Mesenchymal stem cell (in vitro differentiated cells and primary cell): Measurements from ENCODE around the gene HOXC5.

Experiments used
- DNase-seq: peaks from one replicate; pipeline ENCODE4 v3.0.0-alpha.2; 2013
- H2AFZ ChIP-seq: one replicate; pipeline ENCODE4 v1.6.1; 2013; ENCODE audit warnings: low read depth, mild to moderate bottlenecking, control low read depth, inconsistent platforms, low read length, moderate library complexity
- H2AK5ac ChIP-seq: 2 replicates; pipeline ENCODE4 v1.6.1; 2013; ENCODE audit warnings: low read length, moderate library complexity, mild to moderate bottlenecking, inconsistent platforms; ENCODE audit not compliant: severe bottlenecking
- H2BK120ac ChIP-seq: one replicate; pipeline ENCODE4 v1.6.1; 2013; ENCODE audit warnings: low read depth, mild to moderate bottlenecking, inconsistent platforms, low read length, moderate library complexity
- H2BK12ac ChIP-seq, 2 experiments: one replicate each; pipeline ENCODE4 v1.6.1; 2013; ENCODE audit warnings: inconsistent platforms in 2 of 2, low read length in 2 of 2, mild to moderate bottlenecking in 2 of 2, moderate library complexity in 2 of 2, control low read depth in 1 of 2
- H2BK15ac ChIP-seq: one replicate; pipeline ENCODE4 v1.6.1; 2013; ENCODE audit warnings: mild to moderate bottlenecking, low read depth, inconsistent platforms; ENCODE audit not compliant: poor library complexity, severe bottlenecking
- H2BK5ac ChIP-seq: 2 replicates; pipeline ENCODE4 v1.6.1; 2013; ENCODE audit warnings: low read depth, mild to moderate bottlenecking, low read length, control low read depth, inconsistent platforms; ENCODE audit not compliant: poor library complexity, severe bottlenecking
- H3K14ac ChIP-seq, 2 experiments: one replicate each; pipeline ENCODE4 v1.6.1; 2013; ENCODE audit warnings: inconsistent platforms in 2 of 2, low read length in 2 of 2, control low read depth in 1 of 2, mild to moderate bottlenecking in 1 of 2, moderate library complexity in 1 of 2
- H3K18ac ChIP-seq, 2 experiments: one replicate each; pipeline ENCODE4 v1.6.1; 2013; ENCODE audit warnings: inconsistent platforms in 2 of 2, low read length in 2 of 2, control low read depth in 1 of 2, low read depth in 1 of 2, mild to moderate bottlenecking in 1 of 2
- H3K23ac ChIP-seq, 2 experiments: one replicate each; pipeline ENCODE4 v1.6.1; 2013; ENCODE audit warnings: inconsistent platforms in 2 of 2, low read length in 2 of 2, mild to moderate bottlenecking in 2 of 2, moderate library complexity in 2 of 2, control low read depth in 1 of 2
- H3K27ac ChIP-seq: 2 replicates; pipeline ENCODE4 v1.5.1; 2013; ENCODE audit warnings: mild to moderate bottlenecking, moderate library complexity, low read length, control low read depth, inconsistent platforms; ENCODE audit not compliant: poor library complexity, severe bottlenecking
- H3K27me3 ChIP-seq, 2 experiments: 2 replicates each; pipeline versions ENCODE4 v1.6.1 to v1.7.0; 2013; ENCODE audit warnings: low read length in 2 of 2, mild to moderate bottlenecking in 2 of 2, moderate library complexity in 2 of 2, control low read depth in 1 of 2, inconsistent platforms in 1 of 2; ENCODE audit not compliant: control insufficient read depth in 1 of 2, insufficient read depth in 1 of 2
- H3K36me3 ChIP-seq, 2 experiments: 2 replicates each; pipeline versions ENCODE4 v1.6.1 to v1.7.0; 2013; ENCODE audit warnings: low read length in 2 of 2, control low read depth in 1 of 2, inconsistent platforms in 1 of 2, low read depth in 1 of 2, mild to moderate bottlenecking in 1 of 2; ENCODE audit not compliant: insufficient read depth in 2 of 2, control insufficient read depth in 1 of 2
- H3K4ac ChIP-seq, 2 experiments: one replicate each; pipeline ENCODE4 v1.6.1; 2013; ENCODE audit warnings: inconsistent platforms in 2 of 2, low read length in 2 of 2, mild to moderate bottlenecking in 2 of 2, moderate library complexity in 2 of 2, control low read depth in 1 of 2, low read depth in 1 of 2
- H3K4me1 ChIP-seq: 2 replicates; pipeline ENCODE4 v1.6.1; 2013; ENCODE audit warnings: low read depth, low read length, control low read depth; ENCODE audit not compliant: control insufficient read depth, insufficient read depth
- H3K4me2 ChIP-seq: 2 replicates; pipeline ENCODE4 v1.6.1; 2013; ENCODE audit warnings: low read length, mild to moderate bottlenecking, inconsistent platforms; ENCODE audit not compliant: poor library complexity, severe bottlenecking
- H3K4me3 ChIP-seq, 2 experiments: 2 replicates each; pipeline versions ENCODE4 v1.5.1 to v1.7.0; 2013; ENCODE audit warnings: low read length in 2 of 2, mild to moderate bottlenecking in 2 of 2, control low read depth in 1 of 2, low read depth in 1 of 2; ENCODE audit not compliant: insufficient read depth in 1 of 2
- H3K79me1 ChIP-seq: replicated peaks from 2 replicates; pipeline ENCODE4 v1.6.1; 2013; ENCODE audit warnings: mild to moderate bottlenecking, control low read depth, low read length, inconsistent platforms; ENCODE audit not compliant: poor library complexity, severe bottlenecking
- H3K9ac ChIP-seq: 2 replicates; pipeline ENCODE4 v1.7.0; 2013; ENCODE audit warnings: mild to moderate bottlenecking, low read length, moderate library complexity
- H3K9me3 ChIP-seq: 2 replicates; pipeline ENCODE4 v1.7.0; 2013; ENCODE audit warnings: mild to moderate bottlenecking, low read length; ENCODE audit not compliant: control insufficient read depth
- H4K8ac ChIP-seq: one replicate; pipeline ENCODE4 v1.6.1; 2013; ENCODE audit warnings: inconsistent platforms, mild to moderate bottlenecking, low read length, moderate library complexity
- H4K91ac ChIP-seq: one replicate; pipeline ENCODE4 v1.6.1; 2013; ENCODE audit warnings: mild to moderate bottlenecking, low read length, inconsistent platforms
- WGBS: methylation state at CpG from one replicate; pipeline ENCODE4 v1.1.7; 2013; ENCODE audit warnings: mixed read lengths; 5-methylcytosine and 5-hydroxymethylcytosine counted together

The HOXC5 gene

DNA sequence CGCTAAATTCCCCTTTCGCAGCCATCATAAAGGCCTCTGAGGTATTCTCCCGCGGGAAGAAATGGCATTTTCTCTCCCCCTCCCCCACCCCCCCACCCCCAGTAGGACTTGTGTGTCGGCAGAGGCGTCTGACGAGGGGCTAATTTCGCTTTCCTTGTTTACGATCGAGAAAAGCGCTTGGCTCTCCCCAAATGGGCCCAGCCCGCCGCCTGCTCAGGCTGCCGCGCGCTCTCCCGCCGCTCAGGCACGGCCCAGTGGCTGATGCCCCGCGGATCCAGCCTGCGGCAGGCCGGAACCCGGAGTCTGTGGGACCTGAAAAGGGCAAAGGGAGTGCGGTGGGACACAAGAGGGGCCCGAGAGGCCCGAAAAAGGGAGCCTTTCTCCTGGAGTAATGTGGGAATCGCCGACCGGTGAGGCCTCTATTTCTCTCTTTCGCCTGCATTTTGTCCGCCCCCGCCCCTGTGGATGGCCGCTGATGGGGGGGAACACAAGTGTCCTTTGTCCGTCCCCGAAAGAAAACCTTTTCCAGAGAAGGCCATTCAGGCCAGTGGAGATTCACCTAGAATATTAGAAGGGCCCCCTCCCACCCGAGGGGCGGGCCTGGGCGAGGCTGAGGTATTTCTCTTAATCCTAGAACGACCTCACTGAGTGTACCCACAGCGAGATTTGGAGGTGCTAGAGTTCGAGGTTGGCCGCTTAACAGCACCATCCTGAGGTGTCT is 13.6 kb upstream of the HOXC5 start:
- H4K91ac ChIP-seq, result peak overlapping the region; percentile 99
- peaks cover 30% of the 10 kb centered on the region for H3K4me1 ChIP-seq
- H3K4ac ChIP-seq, result peak overlapping the region; percentile 93 to 95
- H3K4me2 ChIP-seq, result peak overlapping the region; percentile 93
- peak overlapping the region; percentile 26 for H2AK5ac ChIP-seq
- H3K23ac ChIP-seq, result peak overlapping the region; percentile 20 to 98
- 2% methylated on average over 37 of the region's 43 CpGs for WGBS
- peak overlapping the region; percentile 96 for H3K9ac ChIP-seq
- DNase-seq, result peak; percentile 72
- peak overlapping the region; percentile 95 for H4K8ac ChIP-seq
- no peak overlapping the region for H2AFZ ChIP-seq
- H3K18ac ChIP-seq, result peak overlapping the region; percentile 99
- peak overlapping the region; percentile 95 for H2BK5ac ChIP-seq
- H3K36me3 ChIP-seq, result no peaks in the 10 kb centered on the region
- peak overlapping the region; percentile 57 to 91 for H3K4me3 ChIP-seq
- no peaks in the 10 kb centered on the region for H3K9me3 ChIP-seq
- H2BK120ac ChIP-seq, result peak overlapping the region; percentile 100
- H3K14ac ChIP-seq, result peak overlapping the region; percentile 30 to 99
- no peaks in the 10 kb centered on the region for H3K27me3 ChIP-seq
- no peaks in the 10 kb centered on the region for H3K79me1 ChIP-seq
- H3K27ac ChIP-seq, result peak overlapping the region; percentile 93
- peak overlapping the region; percentile 21 to 70 for H2BK12ac ChIP-seq
- H2BK15ac ChIP-seq, result peak overlapping the region; percentile 92

DNA sequence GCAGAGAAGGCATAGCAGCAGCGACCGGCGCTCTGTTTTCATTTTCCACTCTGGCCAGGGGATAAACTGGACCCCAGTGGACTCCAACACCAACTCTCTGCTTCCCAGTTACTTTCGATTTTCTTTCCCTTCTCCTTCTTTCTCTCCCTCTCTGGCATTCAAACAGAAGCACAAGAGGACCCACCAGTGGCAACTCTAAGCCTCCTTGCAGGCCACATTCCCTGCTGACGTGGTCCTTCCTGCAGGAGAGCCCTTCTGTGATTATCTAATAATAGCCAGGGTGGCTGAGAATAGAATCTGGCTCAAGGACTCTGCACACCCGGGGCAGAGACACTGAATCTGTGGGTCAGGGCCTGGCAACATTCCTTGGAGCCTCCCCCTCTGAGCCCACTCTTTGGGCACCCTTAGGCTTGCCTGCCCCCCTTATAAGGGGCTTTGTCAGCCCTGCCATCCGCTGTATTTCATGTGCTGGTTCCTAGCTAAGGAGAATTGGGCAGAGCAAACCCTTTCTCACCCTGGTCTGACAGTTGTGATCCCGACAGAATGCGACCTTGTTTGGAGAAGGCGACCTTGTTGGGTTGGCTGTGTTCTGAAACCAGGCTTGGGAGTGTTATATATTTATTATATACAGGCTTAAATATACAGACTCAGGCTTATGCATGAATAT is 12.8 kb upstream of the HOXC5 start:
- peak overlapping the region; percentile 71 for H2AK5ac ChIP-seq
- H2BK5ac ChIP-seq, result peak overlapping the region; percentile 95
- H2BK120ac ChIP-seq, result peak overlapping the region; percentile 100
- peak overlapping the region; percentile 93 for H3K4me2 ChIP-seq
- peak overlapping the region in 1 of 2 experiments; percentile 93 for H3K4ac ChIP-seq
- H3K18ac ChIP-seq, result peak overlapping the region; percentile 70 to 99
- H4K8ac ChIP-seq, result peak overlapping the region; percentile 96
- peak overlapping the region in 1 of 2 experiments; percentile 85 for H3K23ac ChIP-seq
- no peak overlapping the region for H2AFZ ChIP-seq
- H3K36me3 ChIP-seq, result no peaks in the 10 kb centered on the region
- DNase-seq, result peak; percentile 87
- 3% methylated on average over 7 of the region's 10 CpGs for WGBS
- H3K14ac ChIP-seq, result peak overlapping the region in 1 of 2 experiments; percentile 63
- H3K4me1 ChIP-seq, result peaks cover 31% of the 10 kb centered on the region
- H4K91ac ChIP-seq, result peak overlapping the region; percentile 80
- no peaks in the 10 kb centered on the region for H3K79me1 ChIP-seq
- peak overlapping the region; percentile 96 for H3K9ac ChIP-seq
- H3K27ac ChIP-seq, result peak overlapping the region; percentile 93
- peak overlapping the region; percentile 23 to 75 for H2BK12ac ChIP-seq
- no peaks in the 10 kb centered on the region for H3K9me3 ChIP-seq
- no peaks in the 10 kb centered on the region for H3K27me3 ChIP-seq
- H3K4me3 ChIP-seq, result peak overlapping the region; percentile 37 to 86
- peak overlapping the region; percentile 92 for H2BK15ac ChIP-seq

DNA sequence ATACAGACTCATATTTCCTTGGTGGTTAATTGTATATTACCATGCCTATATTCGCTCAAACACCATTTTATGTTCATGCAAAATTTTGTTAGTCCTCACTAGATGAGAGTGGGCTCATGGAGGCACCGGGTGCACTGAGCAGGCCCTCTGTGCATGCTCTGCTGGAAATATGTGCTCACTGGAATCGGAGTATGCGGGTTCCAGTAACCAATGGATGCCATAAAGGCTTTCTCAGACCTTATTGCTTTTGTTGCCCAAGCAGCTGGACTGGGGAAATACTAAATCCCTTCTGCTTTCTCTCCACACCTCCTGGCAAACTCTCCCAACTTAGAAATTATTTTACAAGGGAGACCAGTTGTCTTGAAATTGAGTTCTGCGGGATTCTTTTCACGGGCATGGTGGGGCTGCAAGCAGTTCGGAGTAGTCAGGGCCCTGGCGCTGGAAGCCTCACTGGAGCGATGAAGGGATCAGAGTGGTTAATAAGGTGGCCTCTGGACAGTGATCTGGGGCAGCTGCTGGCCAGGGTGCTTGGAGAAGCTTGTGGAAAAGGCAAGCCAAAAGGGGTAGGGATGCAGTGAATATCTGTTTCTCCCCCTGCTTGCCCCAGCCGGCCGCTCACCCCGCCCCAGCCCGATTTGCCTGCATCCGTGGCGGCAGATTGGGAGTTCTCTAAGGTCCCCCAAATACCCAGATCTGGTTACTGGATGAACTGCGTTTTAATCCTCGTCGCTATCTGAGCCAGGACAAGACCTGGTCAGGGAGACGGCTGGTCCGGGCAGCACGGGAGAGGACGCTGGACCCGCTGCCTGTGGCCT is 12.1 kb upstream of the HOXC5 start:
- H2BK5ac ChIP-seq, result peak overlapping the region; percentile 39
- WGBS, result 29% methylated on average over 23 of the region's 23 CpGs
- no peaks in the 10 kb centered on the region for H3K9me3 ChIP-seq
- peak overlapping the region; percentile 90 for H4K8ac ChIP-seq
- peak overlapping the region; percentile 93 for H2BK15ac ChIP-seq
- H2AK5ac ChIP-seq, result peak overlapping the region; percentile 57
- H2BK120ac ChIP-seq, result peak overlapping the region; percentile 94
- peak overlapping the region; percentile 48 for H4K91ac ChIP-seq
- H3K23ac ChIP-seq, result peak overlapping the region in 1 of 2 experiments; percentile 29
- no peak overlapping the region for H2AFZ ChIP-seq
- H3K4me3 ChIP-seq, result peak overlapping the region; percentile 45 to 86
- no peaks in the 10 kb centered on the region for H3K36me3 ChIP-seq
- no peaks in the 10 kb centered on the region for H3K79me1 ChIP-seq
- peaks cover 30% of the 10 kb centered on the region for H3K4me1 ChIP-seq
- peak overlapping the region; percentile 96 for H3K9ac ChIP-seq
- H3K18ac ChIP-seq, result peak overlapping the region; percentile 93 to 96
- peak overlapping the region in 1 of 2 experiments; percentile 77 for H3K14ac ChIP-seq
- peak overlapping the region; percentile 93 for H3K4me2 ChIP-seq
- H3K27me3 ChIP-seq, result peaks cover 0 to 3% of the 10 kb centered on the region in 2 experiments
- H2BK12ac ChIP-seq, result peak overlapping the region; percentile 3 to 90
- H3K27ac ChIP-seq, result peak overlapping the region; percentile 93
- peak; percentile 43 for DNase-seq
- peak overlapping the region; percentile 71 to 94 for H3K4ac ChIP-seq
